GM18951 (cell line): ENCODE measurements around the gene OR6M1.

ENCODE experiments used
- POLR2A ChIP-seq: IDR thresholded peaks from 4 replicates; pipeline ENCODE4 v1.6.1; 2011; ENCODE audit warnings: mild to moderate bottlenecking; ENCODE audit not compliant: insufficient read length, insufficient read depth; ENCODE audit errors: extremely low read depth
- in situ Hi-C: fragments of 300-500 bp; cut with MboI; formaldehyde crosslinking; loops from one replicate; pipeline ENCODE4 v1.12.0; 2022; ENCODE audit warnings: low sequenced_read_pairs, mixed read lengths, inconsistent platforms; ENCODE audit not compliant: unreplicated experiment

The OR6M1 gene, protein sequence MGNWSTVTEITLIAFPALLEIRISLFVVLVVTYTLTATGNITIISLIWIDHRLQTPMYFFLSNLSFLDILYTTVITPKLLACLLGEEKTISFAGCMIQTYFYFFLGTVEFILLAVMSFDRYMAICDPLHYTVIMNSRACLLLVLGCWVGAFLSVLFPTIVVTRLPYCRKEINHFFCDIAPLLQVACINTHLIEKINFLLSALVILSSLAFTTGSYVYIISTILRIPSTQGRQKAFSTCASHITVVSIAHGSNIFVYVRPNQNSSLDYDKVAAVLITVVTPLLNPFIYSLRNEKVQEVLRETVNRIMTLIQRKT

GRCh38 chr11:123806249-123806648 lies at the start of gene OR6M1:
Gene OR6M1, minus strand, starts transcription at chr11:123806349. Its CDS starts 0 bp downstream, at chr11:123806349.
- in situ Hi-C loops: no loop called here
- no peak for TF ChIP-seq POLR2A

DNA sequence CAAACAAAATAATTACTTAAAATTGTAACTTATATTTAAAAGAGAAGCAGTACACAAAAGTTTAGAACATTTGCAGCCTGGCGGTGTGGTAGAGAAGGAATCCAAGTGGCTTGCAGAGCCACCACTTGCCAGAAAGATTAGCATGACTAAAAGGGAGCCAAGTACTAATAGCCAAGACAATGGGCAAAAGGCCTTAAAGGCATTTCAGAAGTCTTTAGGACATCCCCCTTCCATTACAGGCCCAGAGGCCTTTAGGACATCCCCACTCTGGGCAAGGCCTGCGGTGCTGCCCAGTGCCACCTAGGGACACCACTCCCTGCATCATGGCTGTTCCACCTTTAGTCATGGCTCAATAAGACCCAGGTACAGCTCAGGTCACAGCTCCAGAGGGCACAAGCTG lies 46.9 kb upstream of the OR6M1 start:
- TF ChIP-seq POLR2A: no peak
- in situ Hi-C loops: no loop called here

- in situ Hi-C loops: no loop called here
Measured at GRCh38 chr11:123852321-123852720, 46.2 kb upstream of the OR6M1 start.

GRCh38 chr11:123851110-123851509 lies 45.0 kb upstream of the OR6M1 start:
- in situ Hi-C loops: no loop called here

More at GRCh38 chr11:123852321-123852720, 46.2 kb upstream of the OR6M1 start:
- TF ChIP-seq POLR2A: no peak

GRCh38 chr11:123841174-123841573 lies 35.0 kb upstream of the OR6M1 start:
- TF ChIP-seq POLR2A: no peak
- in situ Hi-C loops: no loop called here

More at GRCh38 chr11:123851110-123851509, 45.0 kb upstream of the OR6M1 start:
- TF ChIP-seq POLR2A: no peak

- TF ChIP-seq POLR2A: no peak
- in situ Hi-C loops: no loop called here
Measured at GRCh38 chr11:123839131-123839530, 33.0 kb upstream of the OR6M1 start.

- in situ Hi-C loops: no loop called here
- no peak for TF ChIP-seq POLR2A
Measured at GRCh38 chr11:123838659-123839058, 32.5 kb upstream of the OR6M1 start.

DNA sequence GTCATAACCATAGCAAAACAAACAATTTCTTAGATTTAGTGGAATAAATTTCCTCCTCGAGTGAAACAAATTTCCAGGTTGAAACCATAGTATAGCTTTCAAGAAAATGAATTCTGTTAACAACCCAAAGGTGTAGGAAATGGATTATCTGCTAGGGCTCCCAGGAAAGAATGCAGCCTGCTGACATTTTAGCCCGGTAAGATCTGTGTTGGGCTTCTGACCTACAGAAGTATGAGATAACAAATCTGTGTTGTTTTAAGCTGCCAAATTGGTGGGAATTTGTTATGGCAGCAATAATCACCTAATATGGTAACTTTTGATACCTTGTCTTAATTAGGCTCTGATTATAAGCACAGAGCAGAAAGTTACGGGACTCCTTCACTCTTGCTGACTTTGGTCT lies 32.0 kb upstream of the OR6M1 start:
- in situ Hi-C loops: no loop called here
- TF ChIP-seq POLR2A: no peak

- in situ Hi-C loops: no loop called here
- TF ChIP-seq POLR2A: no peak
Measured at GRCh38 chr11:123833095-123833494, 26.9 kb upstream of the OR6M1 start.

GRCh38 chr11:123829745-123830144 lies 23.6 kb upstream of the OR6M1 start:
- in situ Hi-C loops: no loop called here
- TF ChIP-seq POLR2A: no peak

DNA sequence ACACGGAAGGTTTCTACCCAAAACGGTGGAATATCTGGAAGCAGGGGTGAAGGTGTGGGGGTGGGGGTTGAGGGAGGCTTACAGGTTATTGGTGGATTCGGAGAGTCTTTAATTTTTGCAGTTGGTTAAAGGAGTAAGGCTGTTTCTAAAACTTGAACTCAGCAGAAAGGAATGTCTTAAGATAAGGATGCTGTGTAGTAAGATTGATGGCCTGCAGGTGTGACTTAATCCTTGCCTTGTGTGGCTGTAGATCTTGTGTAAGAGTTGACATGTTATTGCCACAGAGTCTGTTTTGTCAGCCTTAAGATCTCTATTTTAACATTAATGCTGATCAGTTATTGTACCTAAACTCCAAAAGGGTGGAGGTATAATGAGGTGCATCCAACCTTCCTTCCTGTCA lies 16.4 kb upstream of the OR6M1 start:
- TF ChIP-seq POLR2A: no peak
- in situ Hi-C loops: no loop called here

GRCh38 chr11:123822032-123822431 lies 15.9 kb upstream of the OR6M1 start:
- no peak for TF ChIP-seq POLR2A
- in situ Hi-C loops: no loop called here

GRCh38 chr11:123815122-123815521 lies 9.0 kb upstream of the OR6M1 start:
- no peak for TF ChIP-seq POLR2A
- in situ Hi-C loops: no loop called here

DNA sequence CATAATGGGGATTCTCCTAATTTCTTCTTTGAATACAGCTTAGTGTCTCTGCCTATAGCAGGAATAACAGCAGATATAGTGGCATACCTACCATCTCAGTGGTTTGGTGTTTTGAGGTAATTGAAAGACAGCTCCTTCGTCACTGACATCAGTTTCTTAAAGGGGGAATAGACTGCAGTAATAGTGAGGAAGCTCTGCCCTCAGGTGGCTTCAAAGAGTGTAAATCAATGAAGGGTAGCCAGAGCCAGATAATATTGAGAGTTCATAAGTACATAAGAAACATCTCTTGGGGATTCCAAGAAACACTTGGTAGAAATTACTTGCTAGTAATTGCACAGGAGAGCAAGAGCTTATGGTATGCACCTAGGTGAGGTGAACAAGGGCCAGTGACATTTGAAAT lies 4.4 kb downstream of the OR6M1 start:
- in situ Hi-C loops: no loop called here
- TF ChIP-seq POLR2A: no peak
